H9 (cell line): ENCODE data around the gene GPR183. TPM values are rescaled to one million over a fixed set of nuclear protein-coding genes. Genes with fewer than 3 reads are reported as not detected.

Source experiments
- DNase-seq: peaks from one replicate; pipeline ENCODE4 v3.0.0-alpha.2; 2017
- H2AFZ ChIP-seq: one replicate; pipeline ENCODE4 v1.6.1; 2013; ENCODE audit warnings: mild to moderate bottlenecking, low read length, control low read depth, moderate library complexity
- H2AK5ac ChIP-seq: 2 replicates; pipeline ENCODE4 v1.6.1; 2013; ENCODE audit warnings: low read length, control low read depth, mixed read lengths; ENCODE audit not compliant: insufficient read length
- H2BK120ac ChIP-seq: one replicate; pipeline ENCODE4 v1.6.1; 2013; ENCODE audit warnings: low read depth, mild to moderate bottlenecking, low read length, control low read depth, inconsistent platforms; ENCODE audit not compliant: poor library complexity, severe bottlenecking
- H2BK12ac ChIP-seq: 2 replicates; pipeline ENCODE4 v1.6.1; 2013; ENCODE audit warnings: low read length, control low read depth, mixed read lengths, low read depth; ENCODE audit not compliant: insufficient read length
- H2BK15ac ChIP-seq: 2 replicates; pipeline ENCODE4 v1.6.1; 2013; ENCODE audit warnings: low read depth, low read length, control low read depth
- H2BK20ac ChIP-seq: one replicate; pipeline ENCODE4 v1.6.1; 2013; ENCODE audit warnings: low read depth, mild to moderate bottlenecking, low read length, control low read depth, inconsistent platforms; ENCODE audit not compliant: poor library complexity, severe bottlenecking
- H2BK5ac ChIP-seq: 2 replicates; pipeline ENCODE4 v1.6.1; 2013; ENCODE audit warnings: low read length, control low read depth, mixed read lengths; ENCODE audit not compliant: insufficient read length
- H3K14ac ChIP-seq: 2 replicates; pipeline ENCODE4 v1.6.1; 2013; ENCODE audit warnings: low read length, control low read depth; ENCODE audit not compliant: insufficient read depth
- H3K18ac ChIP-seq: 2 replicates; pipeline ENCODE4 v1.6.1; 2013; ENCODE audit warnings: low read depth, mild to moderate bottlenecking, mixed read lengths, low read length, control low read depth; ENCODE audit not compliant: insufficient read length
- H3K23ac ChIP-seq: 2 replicates; pipeline ENCODE4 v1.6.1; 2013; ENCODE audit warnings: low read length, control low read depth, mixed read lengths, low read depth; ENCODE audit not compliant: insufficient read length
- H3K23me2 ChIP-seq: 2 replicates; pipeline ENCODE4 v1.6.1; 2013; ENCODE audit warnings: low read depth, mild to moderate bottlenecking, mixed read lengths, low read length, control low read depth; ENCODE audit not compliant: insufficient read length, poor library complexity, severe bottlenecking
- H3K27ac ChIP-seq: 2 replicates; pipeline ENCODE4 v1.5.1; 2013; ENCODE audit warnings: low read length, control low read depth, mixed read lengths, low read depth; ENCODE audit not compliant: insufficient read length
- H3K27me3 ChIP-seq: 2 replicates; pipeline ENCODE4 v1.6.1; 2013; ENCODE audit warnings: low read length, control low read depth, inconsistent platforms; ENCODE audit not compliant: insufficient read depth
- H3K4ac ChIP-seq: 2 replicates; pipeline ENCODE4 v1.6.1; 2013; ENCODE audit warnings: low read depth, mild to moderate bottlenecking, control low read depth, inconsistent platforms, low read length, moderate library complexity
- H3K4me1 ChIP-seq: 2 replicates; pipeline ENCODE4 v1.6.1; 2013; ENCODE audit warnings: low read length, control low read depth, inconsistent platforms; ENCODE audit not compliant: insufficient read depth
- H3K4me2 ChIP-seq: 2 replicates; pipeline ENCODE4 v1.6.1; 2013; ENCODE audit warnings: low read length, control low read depth, mixed read lengths; ENCODE audit not compliant: insufficient read length, insufficient read depth
- H3K56ac ChIP-seq: 2 replicates; pipeline ENCODE4 v1.6.1; 2013; ENCODE audit warnings: low read depth, mild to moderate bottlenecking, mixed read lengths, low read length, control low read depth; ENCODE audit not compliant: insufficient read length
- H3K79me1 ChIP-seq: 2 replicates; pipeline ENCODE4 v1.6.1; 2013; ENCODE audit warnings: low read depth, mild to moderate bottlenecking, moderate library complexity, low read length, control low read depth, inconsistent platforms; ENCODE audit not compliant: insufficient read depth, poor library complexity, severe bottlenecking
- H3K79me2 ChIP-seq: 2 replicates; pipeline ENCODE4 v1.6.1; 2013; ENCODE audit warnings: low read length, control low read depth, inconsistent platforms; ENCODE audit not compliant: insufficient read depth
- H3K9ac ChIP-seq: 2 replicates; pipeline ENCODE4 v1.6.1; 2013; ENCODE audit warnings: low read length, control low read depth, mixed read lengths; ENCODE audit not compliant: insufficient read length; ENCODE audit errors: extremely low read depth
- H3K9me3 ChIP-seq: one replicate; pipeline ENCODE4 v1.6.1; 2013; ENCODE audit warnings: low read depth, low read length, inconsistent platforms; ENCODE audit not compliant: control insufficient read depth
- H3T11ph ChIP-seq: one replicate; pipeline ENCODE4 v1.6.1; 2013; ENCODE audit warnings: mild to moderate bottlenecking, low read length, control low read depth, inconsistent platforms
- H4K20me1 ChIP-seq: one replicate; pipeline ENCODE4 v1.6.1; 2013; ENCODE audit not compliant: control insufficient read depth, insufficient read length, insufficient read depth
- H4K5ac ChIP-seq: 2 replicates; pipeline ENCODE4 v1.6.1; 2013; ENCODE audit warnings: low read depth, mild to moderate bottlenecking, mixed read lengths, low read length, control low read depth; ENCODE audit not compliant: insufficient read length
- H4K8ac ChIP-seq: replicated peaks from 2 replicates; pipeline ENCODE4 v1.6.1; 2013; ENCODE audit warnings: low read length, control low read depth, mixed read lengths, low read depth; ENCODE audit not compliant: insufficient read length
- H4K91ac ChIP-seq: 2 replicates; pipeline ENCODE4 v1.6.1; 2013; ENCODE audit warnings: low read depth, mild to moderate bottlenecking, moderate library complexity, mixed read lengths, low read length, control low read depth; ENCODE audit not compliant: insufficient read length
- H3K27ac Mint-ChIP-seq, 3 experiments: 2 replicates in 2 of 3; 3 replicates in 1 of 3; pipeline ENCODE4 v1.8.0; 2020 to 2021; ENCODE audit warnings: mixed read lengths in 3 of 3, mild to moderate bottlenecking in 1 of 3, moderate library complexity in 1 of 3
- H3K27me3 Mint-ChIP-seq: 2 replicates; pipeline ENCODE4 v1.8.0; 2021; ENCODE audit warnings: low read depth, mild to moderate bottlenecking, moderate library complexity, mixed read lengths
- H3K36me3 Mint-ChIP-seq, 3 experiments: 2 replicates in 2 of 3; 3 replicates in 1 of 3; pipeline ENCODE4 v1.8.0; 2020 to 2021; ENCODE audit warnings: low read depth in 3 of 3, mixed read lengths in 3 of 3; ENCODE audit not compliant: insufficient read depth in 1 of 3
- H3K4me1 Mint-ChIP-seq, 2 experiments: 2 replicates each; pipeline ENCODE4 v1.8.0; 2020; ENCODE audit warnings: mixed read lengths in 2 of 2
- H3K4me3 Mint-ChIP-seq, 2 experiments: 2 replicates in 1 of 2; 3 replicates in 1 of 2; pipeline ENCODE4 v1.8.0; 2020 to 2021; ENCODE audit warnings: mild to moderate bottlenecking in 2 of 2, mixed read lengths in 2 of 2, moderate library complexity in 1 of 2
- H3K9me3 Mint-ChIP-seq, 2 experiments: 2 replicates in 1 of 2; 3 replicates in 1 of 2; pipeline ENCODE4 v1.8.0; 2020; ENCODE audit warnings: mild to moderate bottlenecking in 2 of 2, mixed read lengths in 2 of 2, moderate library complexity in 1 of 2
- CTCF ChIP-seq: fragments of 200-600 bp; sonication (generic); conservative IDR thresholded peaks from 3 replicates; pipeline ENCODE4 v1.8.0; 2021; ENCODE audit warnings: antibody characterized with exemption, mild to moderate bottlenecking
- total RNA-seq: library from RNA; stranded (reverse); gene quantifications from 2 replicates; pipeline ENCODE4 v1.2.1, GENCODE V29; 2021

The GPR183 gene
- total RNA-seq, 1 experiment from 2014 or later, result not detected

- Histone ChIP-seq H3K18ac (no peak overlapping the region), H3K4ac (no peak overlapping the region), H2AFZ (no peak overlapping the region), H3K27me3 (no peaks in the 10 kb centered on the region), H3K23me2 (no peaks in the 10 kb centered on the region), H2AK5ac (no peak overlapping the region), H4K20me1 (peaks cover 3% of the 10 kb centered on the region), H3K4me1 (peaks cover 2% of the 10 kb centered on the region; the same call in 1 of the 2 replicates), H3T11ph (no peak overlapping the region), H2BK5ac (no peak overlapping the region), H3K56ac (no peak overlapping the region), H3K79me1 (no peaks in the 10 kb centered on the region), H4K8ac (no peak overlapping the region), H3K9me3 (no peaks in the 10 kb centered on the region), H2BK12ac (no peak overlapping the region), H4K5ac (no peak overlapping the region), H4K91ac (no peak overlapping the region), H3K9ac (no peak overlapping the region), H3K79me2 (no peaks in the 10 kb centered on the region), H2BK20ac (no peak overlapping the region), H2BK120ac (no peak overlapping the region), H3K27ac (no peak overlapping the region), H3K14ac (no peak overlapping the region), H3K23ac (no peak overlapping the region), H2BK15ac (no peak overlapping the region), H3K4me2 (no peak overlapping the region)
- Mint-ChIP-seq H3K4me3 (no peak overlapping the region), H3K36me3 (peaks cover 12 to 43% (median 26%) of the 10 kb centered on the region in 3 experiments), H3K4me1 (peaks cover 7 to 10% of the 10 kb centered on the region in 2 experiments), H3K27ac (no peak overlapping the region), H3K9me3 (no peaks in the 10 kb centered on the region), H3K27me3 (no peaks in the 10 kb centered on the region)
- no peak for TF ChIP-seq CTCF
- DNase-seq, result no peak
These were observed 33.4 kb upstream of the GPR183 start for GRCh38 chr13:99340638-99341037.
